Measurements from ENCODE around the gene DSN1.

DNA sequence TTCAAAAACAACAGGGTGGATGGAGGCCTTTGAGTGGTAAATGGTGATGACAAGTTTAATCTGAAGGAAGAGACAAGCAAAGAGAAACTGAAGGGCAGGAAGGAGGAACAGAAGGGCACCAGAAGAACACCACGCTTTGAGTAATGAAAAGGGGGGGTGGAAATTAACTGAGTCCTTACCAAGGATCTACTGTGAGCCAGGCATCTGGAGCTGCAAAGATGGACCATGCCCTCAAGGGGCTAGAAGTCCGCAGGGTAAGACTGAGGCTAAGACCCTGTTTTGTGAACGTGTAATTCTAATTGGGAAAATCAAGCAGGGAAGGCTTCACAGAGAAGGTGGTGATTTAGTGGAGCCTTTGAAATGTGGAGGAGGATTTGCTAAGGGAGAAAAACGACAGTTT, 29.3 kb downstream of the DSN1 start:
- TF ChIP-seq, protein P1, sequence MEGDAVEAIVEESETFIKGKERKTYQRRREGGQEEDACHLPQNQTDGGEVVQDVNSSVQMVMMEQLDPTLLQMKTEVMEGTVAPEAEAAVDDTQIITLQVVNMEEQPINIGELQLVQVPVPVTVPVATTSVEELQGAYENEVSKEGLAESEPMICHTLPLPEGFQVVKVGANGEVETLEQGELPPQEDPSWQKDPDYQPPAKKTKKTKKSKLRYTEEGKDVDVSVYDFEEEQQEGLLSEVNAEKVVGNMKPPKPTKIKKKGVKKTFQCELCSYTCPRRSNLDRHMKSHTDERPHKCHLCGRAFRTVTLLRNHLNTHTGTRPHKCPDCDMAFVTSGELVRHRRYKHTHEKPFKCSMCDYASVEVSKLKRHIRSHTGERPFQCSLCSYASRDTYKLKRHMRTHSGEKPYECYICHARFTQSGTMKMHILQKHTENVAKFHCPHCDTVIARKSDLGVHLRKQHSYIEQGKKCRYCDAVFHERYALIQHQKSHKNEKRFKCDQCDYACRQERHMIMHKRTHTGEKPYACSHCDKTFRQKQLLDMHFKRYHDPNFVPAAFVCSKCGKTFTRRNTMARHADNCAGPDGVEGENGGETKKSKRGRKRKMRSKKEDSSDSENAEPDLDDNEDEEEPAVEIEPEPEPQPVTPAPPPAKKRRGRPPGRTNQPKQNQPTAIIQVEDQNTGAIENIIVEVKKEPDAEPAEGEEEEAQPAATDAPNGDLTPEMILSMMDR (conservative IDR thresholded peaks at IDR 0.05 in 1 of 2, IDR thresholded peaks at IDR 0.05 in 1 of 2; ENCODE audit: low read depth in 1 of 2, low read length in 2 of 2) = no peak
- no peak for TF ChIP-seq EZH2 (IDR thresholded peaks at IDR 0.05; ENCODE audit: low read length, missing control alignments)
